Loucy (cell line): ENCODE data around the gene PHOX2B.

Source experiments
- H2AFZ ChIP-seq: fragments of 200-600 bp; sonication (generic); 2 replicates; pipeline ENCODE4 v1.6.0; 2016; ENCODE audit warnings: antibody characterized with exemption, mild to moderate bottlenecking, low read length, moderate library complexity
- H3F3A ChIP-seq: fragments of 200-600 bp; 2 replicates; pipeline ENCODE4 v1.6.0; 2016; ENCODE audit warnings: antibody characterized with exemption, low read depth, mild to moderate bottlenecking
- H3K27me3 ChIP-seq: fragments of 200-600 bp; sonication (generic); 2 replicates; pipeline ENCODE4 v1.6.1; 2014; ENCODE audit warnings: low read length, mild to moderate bottlenecking; ENCODE audit not compliant: insufficient read depth, poor library complexity, severe bottlenecking
- H3K36me3 ChIP-seq: fragments of 200-600 bp; sonication (generic); 2 replicates; pipeline ENCODE4 v1.6.1; 2016; ENCODE audit warnings: low read length; ENCODE audit not compliant: insufficient read depth
- H3K4me1 ChIP-seq: fragments of 200-600 bp; sonication (generic); 2 replicates; pipeline ENCODE4 v1.5.1; 2014; ENCODE audit warnings: low read length, mild to moderate bottlenecking; ENCODE audit not compliant: insufficient read depth, poor library complexity, severe bottlenecking
- H3K4me2 ChIP-seq: fragments of 200-600 bp; sonication (generic); 2 replicates; pipeline ENCODE4 v1.6.0; 2014; ENCODE audit warnings: antibody characterized with exemption, low read length, low read depth, mild to moderate bottlenecking; ENCODE audit not compliant: poor library complexity, severe bottlenecking
- H3K4me3 ChIP-seq: fragments of 200-600 bp; sonication (generic); 2 replicates; pipeline ENCODE4 v1.5.1; 2014; ENCODE audit warnings: low read length, mild to moderate bottlenecking, mixed read lengths; ENCODE audit not compliant: poor library complexity, severe bottlenecking
- H3K79me2 ChIP-seq: fragments of 200-600 bp; sonication (generic); 2 replicates; pipeline ENCODE4 v1.6.1; 2014; ENCODE audit warnings: low read length; ENCODE audit not compliant: insufficient read depth
- H3K9ac ChIP-seq: fragments of 200-600 bp; sonication (generic); 2 replicates; pipeline ENCODE4 v1.6.0; 2014; ENCODE audit warnings: mild to moderate bottlenecking, low read depth, low read length, moderate library complexity; ENCODE audit not compliant: poor library complexity, severe bottlenecking
- H3K9me2 ChIP-seq: fragments of 200-600 bp; sonication (generic); replicated peaks from 2 replicates; pipeline ENCODE4 v1.6.1; 2016; ENCODE audit warnings: low read depth, low read length, mixed read lengths
- H3K9me3 ChIP-seq: fragments of 200-600 bp; sonication (generic); 2 replicates; pipeline ENCODE4 v1.6.1; 2014; ENCODE audit warnings: mild to moderate bottlenecking, antibody characterized with exemption, low read length, low read depth; ENCODE audit not compliant: insufficient read depth
- H4K20me1 ChIP-seq: fragments of 200-600 bp; sonication (generic); 2 replicates; pipeline ENCODE4 v1.6.0; 2014; ENCODE audit warnings: antibody characterized with exemption, low read length, mild to moderate bottlenecking; ENCODE audit not compliant: insufficient read depth, poor library complexity, severe bottlenecking
- EZH2phosphoT487 ChIP-seq: fragments of 200-600 bp; IDR thresholded peaks from 2 replicates; pipeline ENCODE4 v1.6.1; 2018; ENCODE audit warnings: antibody characterized with exemption, mild to moderate bottlenecking, moderate library complexity, borderline replicate concordance
- TF ChIP-seq, protein P1 (sequence below): fragments of 200-600 bp; sonication (generic); conservative IDR thresholded peaks from 2 replicates; pipeline ENCODE4 v1.5.1; 2014; ENCODE audit warnings: mild to moderate bottlenecking, antibody characterized with exemption, low read length

PHOX2B gene

GRCh38 chr4:41748571-41749475 is at the start of gene PHOX2B:
PHOX2B (minus strand) TSS chr4:41748725; CDS start chr4:41748610, 115 bp downstream.
- no peaks in the 10 kb centered on the region for H4K20me1 ChIP-seq
- TF ChIP-seq, protein P1, sequence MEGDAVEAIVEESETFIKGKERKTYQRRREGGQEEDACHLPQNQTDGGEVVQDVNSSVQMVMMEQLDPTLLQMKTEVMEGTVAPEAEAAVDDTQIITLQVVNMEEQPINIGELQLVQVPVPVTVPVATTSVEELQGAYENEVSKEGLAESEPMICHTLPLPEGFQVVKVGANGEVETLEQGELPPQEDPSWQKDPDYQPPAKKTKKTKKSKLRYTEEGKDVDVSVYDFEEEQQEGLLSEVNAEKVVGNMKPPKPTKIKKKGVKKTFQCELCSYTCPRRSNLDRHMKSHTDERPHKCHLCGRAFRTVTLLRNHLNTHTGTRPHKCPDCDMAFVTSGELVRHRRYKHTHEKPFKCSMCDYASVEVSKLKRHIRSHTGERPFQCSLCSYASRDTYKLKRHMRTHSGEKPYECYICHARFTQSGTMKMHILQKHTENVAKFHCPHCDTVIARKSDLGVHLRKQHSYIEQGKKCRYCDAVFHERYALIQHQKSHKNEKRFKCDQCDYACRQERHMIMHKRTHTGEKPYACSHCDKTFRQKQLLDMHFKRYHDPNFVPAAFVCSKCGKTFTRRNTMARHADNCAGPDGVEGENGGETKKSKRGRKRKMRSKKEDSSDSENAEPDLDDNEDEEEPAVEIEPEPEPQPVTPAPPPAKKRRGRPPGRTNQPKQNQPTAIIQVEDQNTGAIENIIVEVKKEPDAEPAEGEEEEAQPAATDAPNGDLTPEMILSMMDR = no peak
- TF ChIP-seq EZH2phosphoT487 = no peak
- H3K9ac ChIP-seq = no peak within 1 kb of the TSS
- H3K4me1 ChIP-seq = no peaks in the 10 kb centered on the region
- no peak within 1 kb of the TSS for H3K4me3 ChIP-seq
- H3K79me2 ChIP-seq = no peaks in the 10 kb centered on the region
- H3K9me3 ChIP-seq = peaks cover 5% of the 10 kb centered on the region; the same call in 1 of the 2 replicates
- H3K27me3 ChIP-seq = no peaks in the 10 kb centered on the region
- no peaks in the 10 kb centered on the region for H3K36me3 ChIP-seq
- no peaks in the 10 kb centered on the region for H3K9me2 ChIP-seq
- H3F3A ChIP-seq = no peaks in the 10 kb centered on the region
- no peak within 1 kb of the TSS for H3K4me2 ChIP-seq
- H2AFZ ChIP-seq = no peak within 1 kb of the TSS

- Histone ChIP-seq H3K9me3 (no peaks in the 10 kb centered on the region), H3K4me2 (no peak overlapping the region), H3F3A (no peaks in the 10 kb centered on the region), H4K20me1 (no peaks in the 10 kb centered on the region), H3K4me3 (no peak overlapping the region), H3K9ac (no peak overlapping the region), H2AFZ (no peak overlapping the region), H3K27me3 (no peaks in the 10 kb centered on the region), H3K9me2 (no peaks in the 10 kb centered on the region), H3K79me2 (no peaks in the 10 kb centered on the region), H3K4me1 (no peaks in the 10 kb centered on the region), H3K36me3 (no peaks in the 10 kb centered on the region)
- TF ChIP-seq, protein P1 = no peak
- TF ChIP-seq EZH2phosphoT487 = no peak
These were observed 48.7 kb upstream of the PHOX2B start for GRCh38 chr4:41797260-41797659.

GRCh38 chr4:41796545-41797210 is 48.2 kb upstream of the PHOX2B start:
- H3K4me1 ChIP-seq = no peaks in the 10 kb centered on the region
- no peak overlapping the region for H2AFZ ChIP-seq
- no peaks in the 10 kb centered on the region for H4K20me1 ChIP-seq
- H3K27me3 ChIP-seq = no peaks in the 10 kb centered on the region
- H3K36me3 ChIP-seq = no peaks in the 10 kb centered on the region
- no peaks in the 10 kb centered on the region for H3K79me2 ChIP-seq
- no peak for TF ChIP-seq EZH2phosphoT487
- TF ChIP-seq, protein P1 = no peak
- H3K9me2 ChIP-seq = no peaks in the 10 kb centered on the region
- no peak overlapping the region for H3K9ac ChIP-seq
- H3F3A ChIP-seq = no peaks in the 10 kb centered on the region
- no peak overlapping the region for H3K4me3 ChIP-seq
- no peaks in the 10 kb centered on the region for H3K9me3 ChIP-seq
- no peak overlapping the region for H3K4me2 ChIP-seq
